CD4-positive, alpha-beta memory T cell (primary cell): ENCODE measurements around the gene C1orf74. TPM values are rescaled to one million over a fixed set of nuclear protein-coding genes. Genes with fewer than 3 reads are reported as not detected.
A peak's percentile ranks its signal among the peaks of the same experiment; 100 is the strongest.

Experiments used
- CTCF ChIA-PET: fragments of 350-600 bp; sonication (Branson Sonifier 250); formaldehyde crosslinking; loops from one replicate; lab custom pipeline; 2021; ENCODE audit warnings: inconsistent platforms; ENCODE audit not compliant: partially characterized antibody; lab: Charles Lee
- POLR2A ChIA-PET: fragments of 350-600 bp; sonication (Branson Sonifier 250); formaldehyde crosslinking; loops from one replicate; lab custom pipeline; 2021; ENCODE audit not compliant: partially characterized antibody; lab: Charles Lee
- DNase-seq, 5 donors: peaks; one replicate each; pipeline versions ENCODE4 v3.0.0 to v3.0.0-alpha.2; 2020 to 2022; ENCODE audit warnings: mixed read lengths in 1 of 5
- H3K27ac ChIP-seq: one replicate; pipeline ENCODE4 v1.7.0; 2013; ENCODE audit warnings: low read depth, low read length
- H3K27me3 ChIP-seq: 2 replicates; pipeline ENCODE4 v1.7.0; 2013; ENCODE audit warnings: mild to moderate bottlenecking, low read length, moderate library complexity; ENCODE audit not compliant: insufficient read depth
- H3K36me3 ChIP-seq: 2 replicates; pipeline ENCODE4 v1.7.0; 2013; ENCODE audit warnings: mild to moderate bottlenecking, low read length, moderate library complexity; ENCODE audit not compliant: insufficient read depth
- H3K4me1 ChIP-seq: 2 replicates; pipeline ENCODE4 v1.7.0; 2013; ENCODE audit warnings: mild to moderate bottlenecking, low read length, moderate library complexity; ENCODE audit not compliant: insufficient read depth
- H3K4me3 ChIP-seq, 2 donors: one replicate each; pipeline ENCODE4 v1.7.0; 2013; ENCODE audit warnings: low read length in 2 of 2, mild to moderate bottlenecking in 1 of 2
- H3K9me3 ChIP-seq, 2 donors: one replicate each; pipeline ENCODE4 v1.7.0; 2013; ENCODE audit warnings: low read length in 2 of 2, control low read depth in 1 of 2; ENCODE audit not compliant: control insufficient read depth in 1 of 2
- H3K27ac Mint-ChIP-seq, 7 donors: one replicate each; pipeline ENCODE4 v1.8.0; 2020 to 2021; ENCODE audit warnings: mixed read lengths in 7 of 7, mild to moderate bottlenecking in 6 of 7, inconsistent platforms in 3 of 7, moderate library complexity in 3 of 7
- H3K27me3 Mint-ChIP-seq, 2 donors: one replicate each; pipeline ENCODE4 v1.8.0; 2020 to 2021; ENCODE audit warnings: mixed read lengths in 2 of 2
- H3K36me3 Mint-ChIP-seq, 2 donors: one replicate each; pipeline ENCODE4 v1.8.0; 2020 to 2021; ENCODE audit warnings: mixed read lengths in 2 of 2, inconsistent platforms in 1 of 2, mild to moderate bottlenecking in 1 of 2
- H3K4me1 Mint-ChIP-seq, 4 donors: one replicate each; pipeline ENCODE4 v1.8.0; 2020 to 2021; ENCODE audit warnings: mixed read lengths in 4 of 4, mild to moderate bottlenecking in 1 of 4
- H3K4me3 Mint-ChIP-seq, 8 donors: one replicate each; pipeline ENCODE4 v1.8.0; 2020 to 2021; ENCODE audit warnings: mixed read lengths in 8 of 8, mild to moderate bottlenecking in 7 of 8, moderate library complexity in 6 of 8, inconsistent platforms in 3 of 8
- H3K9me3 Mint-ChIP-seq, 8 donors: one replicate each; pipeline ENCODE4 v1.8.0; 2020 to 2021; ENCODE audit warnings: mixed read lengths in 8 of 8, mild to moderate bottlenecking in 5 of 8, inconsistent platforms in 3 of 8, moderate library complexity in 1 of 8
- intact Hi-C: fragments of 100-400 bp; cut with micrococcal nuclease; formaldehyde crosslinking; loops from one replicate; pipeline ENCODE4 v1.15.1; 2023
- polyA plus RNA-seq, 2 donors: library from polyadenylated mRNA; unstranded; fragments of 300-500 nt; fragmentation: Illumina TruSeq; gene quantifications; one replicate each; pipeline ENCODE4 v1.2.3, GENCODE V29; 2021
- total RNA-seq, 2 experiments: library from RNA; stranded (reverse); gene quantifications; one replicate each; pipeline ENCODE4 v1.2.3, GENCODE V29; 2021

Gene C1orf74
- total and polyA plus RNA-seq, 4 experiments from 2014 or later: 0.41 to 1.2 (median 1.2) TPM; not detected in 1

GRCh38 chr1:209751627-209752231, 32.6 kb downstream of the C1orf74 start:
- peaks cover 90% of the 10 kb centered on the region for H3K4me1 ChIP-seq
- peak overlapping the region in 1 of 2 donors; percentile 21 for H3K4me3 ChIP-seq
- H3K27ac ChIP-seq: peak overlapping the region; percentile 54
- no peaks in the 10 kb centered on the region for H3K36me3 ChIP-seq
- ChIA-PET CTCF (interaction anchor here (1.0 to 14.6 kb wide), 5 partner anchors 12 to 76 kb away, joined by 3 to 385 read pairs (median 5); partner anchors contain the start of genes TRAF3IP3 and UTP25), POLR2A (interaction anchor here (1.2 to 36.1 kb wide), 2 partner anchors 22 to 76 kb away, joined by 9 to 1778 read pairs; partner anchors contain the start of genes C1orf74 and UTP25)
- H3K27me3 Mint-ChIP-seq: no peaks in the 10 kb centered on the region
- peak overlapping the region; percentile 65 to 90 (median 78) for H3K4me3 Mint-ChIP-seq
- peaks cover 4 to 7% of the 10 kb centered on the region in 2 donors for H3K36me3 Mint-ChIP-seq
- peaks cover 54 to 94% (median 74%) of the 10 kb centered on the region in 4 donors for H3K4me1 Mint-ChIP-seq
- peak overlapping the region; percentile 89 to 97 (median 91) for H3K27ac Mint-ChIP-seq
- no peaks in the 10 kb centered on the region for H3K27me3 ChIP-seq
- H3K9me3 Mint-ChIP-seq: no peaks in the 10 kb centered on the region
- peak; percentile 15 to 48 (median 37) for DNase-seq
- H3K9me3 ChIP-seq: no peaks in the 10 kb centered on the region
- intact Hi-C loops: loop anchor here (1.0 kb wide), 1 partner anchor 17 kb away; no protein-coding TSS in a partner anchor

- Mint-ChIP-seq H3K4me3 (peak overlapping the region in 6 of 8 donors; percentile 10 to 74 (median 52)), H3K9me3 (no peaks in the 10 kb centered on the region), H3K27ac (peak overlapping the region; percentile 65 to 91 (median 76)), H3K27me3 (no peaks in the 10 kb centered on the region), H3K4me1 (peaks cover 41 to 82% (median 65%) of the 10 kb centered on the region in 4 donors), H3K36me3 (no peaks in the 10 kb centered on the region)
- Histone ChIP-seq H3K9me3 (no peaks in the 10 kb centered on the region), H3K4me3 (no peak overlapping the region), H3K27me3 (no peaks in the 10 kb centered on the region), H3K27ac (peak overlapping the region; percentile 35), H3K4me1 (peaks cover 79% of the 10 kb centered on the region), H3K36me3 (no peaks in the 10 kb centered on the region)
- intact Hi-C loops: loop anchor here (5.0 to 10.0 kb wide), 3 partner anchors 33 to 145 kb away; partner anchors contain the start of gene C1orf74
- POLR2A ChIA-PET: interaction anchor here (0.8 to 36.1 kb wide), 3 partner anchors 24 to 64 kb away, joined by 3 to 1778 read pairs (median 6); partner anchors contain the start of gene C1orf74
- CTCF ChIA-PET: interaction anchor here (0.8 to 14.6 kb wide), 16 partner anchors 12 to 183 kb away, joined by 3 to 385 read pairs (median 14); partner anchors contain the start of genes C1orf74 and TRAF3IP3
- DNase-seq: no peak
These were observed 34.6 kb downstream of the C1orf74 start for GRCh38 chr1:209749670-209750323.

- no peaks in the 10 kb centered on the region for H3K27me3 Mint-ChIP-seq
- intact Hi-C loops: loop anchor here (5.0 to 10.0 kb wide), 3 partner anchors 33 to 144 kb away; partner anchors contain the start of gene C1orf74
- H3K4me3 Mint-ChIP-seq: peak overlapping the region in 6 of 8 donors; percentile 10 to 74 (median 52)
- Histone ChIP-seq H3K27me3 (no peaks in the 10 kb centered on the region), H3K4me1 (peaks cover 73% of the 10 kb centered on the region), H3K27ac (peak overlapping the region; percentile 35), H3K4me3 (no peak overlapping the region), H3K36me3 (no peaks in the 10 kb centered on the region), H3K9me3 (no peaks in the 10 kb centered on the region)
- no peak for DNase-seq
- peak overlapping the region; percentile 65 to 91 (median 75) for H3K27ac Mint-ChIP-seq
- peaks cover 41 to 79% (median 61%) of the 10 kb centered on the region in 4 donors for H3K4me1 Mint-ChIP-seq
- POLR2A ChIA-PET: interaction anchor here (0.8 to 36.1 kb wide), 4 partner anchors 8 to 64 kb away, joined by 3 to 1778 read pairs (median 16); partner anchors contain the start of genes C1orf74 and TRAF3IP3
- no peaks in the 10 kb centered on the region for H3K9me3 Mint-ChIP-seq
- CTCF ChIA-PET: interaction anchor here (1.0 to 14.6 kb wide), 19 partner anchors 12 to 183 kb away, joined by 3 to 385 read pairs (median 14); partner anchors contain the start of genes C1orf74 and TRAF3IP3
- no peaks in the 10 kb centered on the region for H3K36me3 Mint-ChIP-seq
These were observed 35.2 kb downstream of the C1orf74 start for GRCh38 chr1:209749205-209749604.

DNA sequence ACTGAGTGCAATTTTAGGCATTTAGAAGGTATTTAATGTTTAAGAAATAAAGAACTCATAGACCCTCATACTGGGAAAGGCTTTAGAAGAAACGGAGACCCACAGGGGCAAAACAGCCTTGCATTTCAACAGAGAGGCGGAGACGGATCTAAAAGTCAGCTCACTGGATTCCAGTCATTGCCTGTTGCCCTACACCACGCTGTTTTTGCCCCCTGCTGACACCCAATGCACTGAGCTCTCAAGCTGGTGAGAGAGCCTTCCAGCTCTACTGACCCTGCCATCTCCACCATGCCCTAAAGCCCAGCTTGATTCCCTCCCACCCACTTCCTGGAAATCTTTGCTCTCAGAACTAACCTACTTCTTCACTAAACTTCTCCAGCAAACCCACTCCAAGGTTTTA, 35.7 kb downstream of the C1orf74 start:
- peak overlapping the region; percentile 64 for H3K27ac ChIP-seq
- H3K4me1 ChIP-seq: peaks cover 67% of the 10 kb centered on the region
- no peaks in the 10 kb centered on the region for H3K27me3 ChIP-seq
- H3K27me3 Mint-ChIP-seq: no peaks in the 10 kb centered on the region
- peaks cover 41 to 76% (median 57%) of the 10 kb centered on the region in 4 donors for H3K4me1 Mint-ChIP-seq
- DNase-seq: no peak
- H3K4me3 ChIP-seq: no peak overlapping the region
- H3K9me3 ChIP-seq: no peaks in the 10 kb centered on the region
- H3K27ac Mint-ChIP-seq: peak overlapping the region; percentile 75 to 99 (median 97)
- CTCF ChIA-PET: interaction anchor here (0.8 to 14.6 kb wide), 31 partner anchors 11 to 182 kb away, joined by 3 to 385 read pairs (median 5); partner anchors contain the start of genes C1orf74, HSD11B1, LAMB3 and TRAF3IP3
- POLR2A ChIA-PET: interaction anchor here (1.0 to 36.1 kb wide), 5 partner anchors 8 to 179 kb away, joined by 3 to 1778 read pairs (median 6); partner anchors contain the start of genes C1orf74, G0S2 and TRAF3IP3
- H3K9me3 Mint-ChIP-seq: no peaks in the 10 kb centered on the region
- H3K36me3 Mint-ChIP-seq: no peaks in the 10 kb centered on the region
- intact Hi-C loops: loop anchor here (5.0 to 10.0 kb wide), 3 partner anchors 34 to 144 kb away; partner anchors contain the start of gene C1orf74
- H3K4me3 Mint-ChIP-seq: peak overlapping the region in 7 of 8 donors; percentile 91 to 96 (median 93)
- H3K36me3 ChIP-seq: no peaks in the 10 kb centered on the region

DNA sequence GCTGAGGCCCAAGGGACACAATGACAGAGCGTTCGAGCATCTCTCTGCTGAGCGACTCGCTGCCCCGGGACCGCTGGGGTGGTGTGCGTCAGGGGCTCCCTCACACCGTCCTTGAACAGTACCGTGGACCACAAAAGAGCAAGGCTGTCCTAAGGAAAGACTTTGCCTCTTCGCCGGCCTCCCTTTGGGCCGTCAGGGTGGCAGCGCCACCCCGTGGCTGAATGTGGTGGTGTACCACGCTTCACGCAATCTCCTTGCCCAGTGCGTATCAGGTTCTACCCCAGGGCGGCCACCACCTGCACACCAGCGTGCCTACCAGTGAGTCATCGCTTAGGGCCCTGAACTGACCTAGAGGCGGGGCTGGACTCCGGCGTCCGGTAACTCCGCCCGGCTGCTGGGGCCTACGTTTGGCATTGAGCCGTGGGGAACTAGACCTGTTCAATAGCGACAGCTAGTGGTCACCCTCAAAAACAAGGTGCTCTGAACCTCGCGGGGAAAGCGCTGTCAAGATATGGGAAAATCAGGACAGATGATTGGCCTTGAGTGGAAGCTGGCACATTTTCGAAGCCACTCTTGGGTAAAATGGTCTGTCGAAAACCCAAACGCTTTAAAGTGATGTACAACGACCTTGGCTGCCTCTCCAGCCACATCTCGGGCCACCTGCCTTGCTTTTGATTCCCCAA, 36.6 kb downstream of the C1orf74 start:
- Histone ChIP-seq H3K27me3 (no peaks in the 10 kb centered on the region), H3K4me3 (peak overlapping the region; percentile 17 to 67), H3K4me1 (peaks cover 58% of the 10 kb centered on the region), H3K9me3 (no peaks in the 10 kb centered on the region), H3K36me3 (no peaks in the 10 kb centered on the region), H3K27ac (peak overlapping the region; percentile 64)
- Mint-ChIP-seq H3K27ac (peak overlapping the region; percentile 75 to 99 (median 97)), H3K27me3 (no peaks in the 10 kb centered on the region), H3K36me3 (no peaks in the 10 kb centered on the region), H3K4me1 (peaks cover 41 to 69% (median 54%) of the 10 kb centered on the region in 4 donors), H3K9me3 (no peaks in the 10 kb centered on the region), H3K4me3 (peak overlapping the region; percentile 89 to 96 (median 92))
- ChIA-PET POLR2A (interaction anchor here (1.0 to 36.1 kb wide), 4 partner anchors 9 to 178 kb away, joined by 3 to 1778 read pairs (median 15); partner anchors contain the start of genes C1orf74, G0S2 and TRAF3IP3), CTCF (interaction anchor here (0.8 to 14.6 kb wide), 31 partner anchors 10 to 181 kb away, joined by 3 to 385 read pairs (median 5); partner anchors contain the start of genes C1orf74, HSD11B1, LAMB3 and TRAF3IP3)
- intact Hi-C loops: loop anchor here (1.0 to 10.0 kb wide), 9 partner anchors 9 to 178 kb away; partner anchors contain the start of genes C1orf74 and TRAF3IP3
- DNase-seq: peak; percentile 80 to 88 (median 83)
